K562 (cell line): ENCODE results near the gene QRICH1. TPM values are rescaled to one million over a fixed set of nuclear protein-coding genes. Genes with fewer than 3 reads are reported as not detected.

Source experiments
- BRD9 ChIP-seq: fragments of 450-650 bp; IDR thresholded peaks from 2 replicates; pipeline ENCODE4 v1.6.1; 2018; ENCODE audit warnings: low read depth; ENCODE audit not compliant: partially characterized antibody
- FOXJ3 ChIP-seq: sonication (generic); formaldehyde crosslinking; IDR thresholded peaks from 2 replicates; pipeline ENCODE4 v1.4.0; 2020; ENCODE audit warnings: mild to moderate bottlenecking, missing genetic modification reagents
- FOXK2 ChIP-seq, 2 experiments: fragments of 450-650 bp; IDR thresholded peaks in 1 of 2; conservative IDR thresholded peaks in 1 of 2; 2 replicates each; pipeline ENCODE4 v1.6.1; 2016; ENCODE audit warnings: low read depth in 2 of 2, mild to moderate bottlenecking in 1 of 2
- LEF1 ChIP-seq: fragments of 450-650 bp; IDR thresholded peaks from 2 replicates; pipeline ENCODE4 v1.6.1; 2016; ENCODE audit warnings: mild to moderate bottlenecking
- MGA ChIP-seq: fragments of 450-650 bp; IDR thresholded peaks from 2 replicates; pipeline ENCODE4 v1.6.1; 2016; ENCODE audit warnings: mild to moderate bottlenecking, moderate library complexity
- MXD1 ChIP-seq: fragments of 250-450 bp; sonication (Bioruptor Pico); IDR thresholded peaks from 2 replicates; pipeline ENCODE4 v1.8.0; 2021; ENCODE audit warnings: borderline replicate concordance, mild to moderate bottlenecking, moderate library complexity; ENCODE audit not compliant: poor library complexity, severe bottlenecking
- NCOR1 ChIP-seq: fragments of 450-650 bp; IDR thresholded peaks from 2 replicates; pipeline ENCODE4 v1.6.1; 2016; ENCODE audit warnings: mild to moderate bottlenecking, moderate library complexity
- NFE2 ChIP-seq: IDR thresholded peaks from 2 replicates; pipeline ENCODE4 v1.6.1; 2014; ENCODE audit warnings: antibody characterized with exemption, low read depth
- PCBP1 ChIP-seq: fragments of 200-400 bp; formaldehyde crosslinking; IDR thresholded peaks from 2 replicates; pipeline ENCODE4 v1.6.1; 2018; ENCODE audit warnings: mild to moderate bottlenecking, low read depth, low read length; ENCODE audit not compliant: poor library complexity, severe bottlenecking
- SMAD3 ChIP-seq: fragments of 450-650 bp; formaldehyde crosslinking; conservative IDR thresholded peaks from 2 replicates; pipeline ENCODE4 v1.4.0; 2020; ENCODE audit warnings: mild to moderate bottlenecking
- YY1 ChIP-seq, 3 experiments: IDR thresholded peaks; 2 replicates each; pipeline ENCODE4 v1.6.1; 2011; ENCODE audit warnings: low read length in 2 of 3, mild to moderate bottlenecking in 2 of 3, moderate library complexity in 2 of 3, borderline replicate concordance in 1 of 3, control low read depth in 1 of 3, low read depth in 1 of 3; ENCODE audit not compliant: insufficient read depth in 3 of 3, insufficient replicate concordance in 2 of 3, control insufficient read depth in 1 of 3, insufficient read length in 1 of 3; ENCODE audit errors: extremely low read depth in 1 of 3
- ZNF398 ChIP-seq: fragments of 250-450 bp; sonication (Bioruptor Pico); IDR thresholded peaks from 2 replicates; pipeline ENCODE4 v1.8.0; 2021; ENCODE audit warnings: moderate library complexity, mild to moderate bottlenecking, inconsistent platforms
- polyA plus RNA-seq, 8 experiments: library from polyadenylated mRNA; depleted of rRNA in 4 of 8; stranded (reverse) in 5 of 8; unstranded in 3 of 8; fragments of >200 nt; fragmentation: Nextera tagmentation in 2 of 8; fragmentation: Illumina TruSeq in 1 of 8; extraction: Ambion mirVana in 2 of 8; extraction: Trizol in 1 of 8; gene quantifications; 2 replicates each; pipeline versions ENCODE4 v1.2.1 to v1.2.3, GENCODE V29; 2011 to 2014; ENCODE audit warnings: inconsistent platforms in 1 of 8, missing spikeins in 1 of 8
- total RNA-seq, 7 experiments: library from RNA; depleted of rRNA in 6 of 7; stranded (reverse); fragments of >200 nt in 6 of 7; fragmentation: Illumina TruSeq in 2 of 7; extraction: Trizol in 2 of 7; gene quantifications; 2 replicates each; pipeline versions ENCODE4 v1.2.1 to v1.2.3, GENCODE V29; 2011 to 2021; ENCODE audit warnings: low replicate concordance in 1 of 7

QRICH1 gene
- total and polyA plus RNA-seq, 9 of the 15 experiments (the other 6 are each of a cell fraction or from before 2014, with no cell fraction given), result 20.1 to 99.2 (median 56.7) TPM

GRCh38 chr3:49007068-49007770, 86.7 kb downstream of the QRICH1 start, which contains the start of gene WDR6 (continued):
- TF ChIP-seq MGA, result peak; percentile 91
- peak; percentile 87 for TF ChIP-seq BRD9
- no peak for TF ChIP-seq FOXJ3 (CRISPR knock-in tag)
- TF ChIP-seq MXD1 (CRISPR knock-in tag), result no peak
- TF ChIP-seq LEF1, result 0 out of 2 replicates have a peak, but pooled peaks have one; percentile 27
- TF ChIP-seq ZNF398 (CRISPR knock-in tag), result no peak
- peak in 2 of 3 experiments; percentile 64 to 67 for TF ChIP-seq YY1 (IDR thresholded peaks at IDR 0.05; ENCODE audit: borderline replicate concordance in 1 of 3, control insufficient read depth in 1 of 3, extremely low read depth in 1 of 3, insufficient read depth in 3 of 3, insufficient read length in 1 of 3, insufficient replicate concordance in 2 of 3, low read depth in 1 of 3, low read length in 2 of 3)
- TF ChIP-seq PCBP1, result peak; percentile 47
- TF ChIP-seq SMAD3 (CRISPR knock-in tag), result no peak
- 0 out of 2 replicates have a peak, but pooled peaks have one; percentile 16 for TF ChIP-seq NCOR1
- peak; percentile 37 to 43; a peak in 2 of 4 replicates for TF ChIP-seq FOXK2 (conservative IDR thresholded peaks at IDR 0.05 in 1 of 2, IDR thresholded peaks at IDR 0.05 in 1 of 2; ENCODE audit: low read depth in 2 of 2)
- TF ChIP-seq NFE2, result 0 out of 2 replicates have a peak, but pooled peaks have one; percentile 3
